HFFc6 (cell line): Measurements from ENCODE around the gene ZNF213. TPM values are rescaled to one million over a fixed set of nuclear protein-coding genes. Genes with fewer than 3 reads are reported as not detected.
A peak's percentile ranks its signal among the peaks of the same experiment; 100 is the strongest.

Source experiments
- DNase-seq: peaks from one replicate; pipeline ENCODE4 v3.0.0-alpha.2; 2018
- H3K27ac Mint-ChIP-seq: 2 replicates; pipeline ENCODE4 v1.8.0; 2020; ENCODE audit warnings: mild to moderate bottlenecking, mixed read lengths
- H3K27me3 Mint-ChIP-seq: 2 replicates; pipeline ENCODE4 v1.8.0; 2021; ENCODE audit warnings: mild to moderate bottlenecking, moderate library complexity, mixed read lengths; ENCODE audit not compliant: insufficient read depth
- H3K36me3 Mint-ChIP-seq: 2 replicates; pipeline ENCODE4 v1.8.0; 2021; ENCODE audit warnings: low read depth, mixed read lengths
- H3K4me1 Mint-ChIP-seq: 2 replicates; pipeline ENCODE4 v1.8.0; 2020; ENCODE audit warnings: low read depth, mixed read lengths
- H3K4me3 Mint-ChIP-seq: 2 replicates; pipeline ENCODE4 v1.8.0; 2020; ENCODE audit warnings: mild to moderate bottlenecking, moderate library complexity, mixed read lengths
- H3K9me3 Mint-ChIP-seq: 2 replicates; pipeline ENCODE4 v1.8.0; 2020; ENCODE audit warnings: mild to moderate bottlenecking, mixed read lengths
- CTCF ChIP-seq: fragments of 200-600 bp; sonication (generic); IDR thresholded peaks from 2 replicates; pipeline ENCODE4 v1.5.0; 2021; ENCODE audit warnings: antibody characterized with exemption, mild to moderate bottlenecking
- total RNA-seq, 6 experiments: library from RNA; stranded (reverse); fragmentation: NEBNext Ultra II Directional; extraction: Animal tissue kit (Norgen Biotek cat#: 25700); gene quantifications; 2 replicates in 1 of 6; 3 replicates in 5 of 6; pipeline ENCODE4 v1.2.3, GENCODE V29; 2021

Gene ZNF213
- total RNA-seq, 6 experiments from 2014 or later, result 5.9 to 7.3 (median 6.9) TPM

- TF ChIP-seq CTCF, result peak; percentile 77
- Mint-ChIP-seq H3K27me3 (peaks cover 32% of the 10 kb centered on the region), H3K27ac (no peak overlapping the region), H3K36me3 (no peaks in the 10 kb centered on the region), H3K4me1 (peaks cover 6% of the 10 kb centered on the region; the same call in 1 of the 2 replicates), H3K4me3 (no peak overlapping the region), H3K9me3 (no peaks in the 10 kb centered on the region)
- peak; percentile 20 for DNase-seq
These were observed 40.4 kb upstream of the ZNF213 start for GRCh38 chr16:3094289-3095027.

- TF ChIP-seq CTCF, result peak; percentile 57
- Mint-ChIP-seq H3K27me3 (peaks cover 34% of the 10 kb centered on the region), H3K9me3 (no peaks in the 10 kb centered on the region), H3K27ac (no peak overlapping the region), H3K4me3 (no peak overlapping the region), H3K36me3 (no peaks in the 10 kb centered on the region), H3K4me1 (peaks cover 16% of the 10 kb centered on the region)
- DNase-seq, result no peak
These were observed 39.0 kb upstream of the ZNF213 start for GRCh38 chr16:3095869-3096268.

- Mint-ChIP-seq H3K36me3 (no peaks in the 10 kb centered on the region), H3K9me3 (no peaks in the 10 kb centered on the region), H3K4me3 (no peak overlapping the region), H3K27me3 (peaks cover 29% of the 10 kb centered on the region), H3K27ac (no peak overlapping the region), H3K4me1 (peaks cover 21% of the 10 kb centered on the region)
- no peak for TF ChIP-seq CTCF
- no peak for DNase-seq
These were observed 38.5 kb upstream of the ZNF213 start for GRCh38 chr16:3096362-3096761.

- Mint-ChIP-seq H3K27ac (no peak overlapping the region), H3K4me3 (no peak overlapping the region), H3K27me3 (peaks cover 23% of the 10 kb centered on the region), H3K36me3 (no peaks in the 10 kb centered on the region), H3K4me1 (peaks cover 24% of the 10 kb centered on the region), H3K9me3 (no peaks in the 10 kb centered on the region)
- no peak for DNase-seq
- no peak for TF ChIP-seq CTCF
These were observed 37.6 kb upstream of the ZNF213 start for GRCh38 chr16:3097266-3097665.

GRCh38 chr16:3098459-3099394, 36.1 kb upstream of the ZNF213 start, which contains the start of gene ZSCAN10:
TSS of gene ZSCAN10 (minus strand) at chr16:3099294. CDS start at chr16:3092937, 6,357 bp downstream.
- DNase-seq, result no peak
- H3K27me3 Mint-ChIP-seq, result peaks cover 18% of the 10 kb centered on the region
- no peaks in the 10 kb centered on the region for H3K36me3 Mint-ChIP-seq
- H3K4me3 Mint-ChIP-seq, result peak within 1 kb of the TSS; percentile 72
- no peak within 1 kb of the TSS for H3K27ac Mint-ChIP-seq
- no peak for TF ChIP-seq CTCF
- no peaks in the 10 kb centered on the region for H3K9me3 Mint-ChIP-seq
- peaks cover 24% of the 10 kb centered on the region for H3K4me1 Mint-ChIP-seq
